HG02981 (cell line): ENCODE results near the gene SMC6.
A peak's percentile ranks its signal among the peaks of the same experiment; 100 is the strongest.

Source experiments
- ATAC-seq: cut with Tn5 transposase; IDR thresholded peaks from one replicate; pipeline ENCODE4 v1.9.1; 2021; ENCODE audit warnings: mild to moderate bottlenecking, moderate library complexity; ENCODE audit not compliant: unreplicated experiment

The SMC6 gene, protein sequence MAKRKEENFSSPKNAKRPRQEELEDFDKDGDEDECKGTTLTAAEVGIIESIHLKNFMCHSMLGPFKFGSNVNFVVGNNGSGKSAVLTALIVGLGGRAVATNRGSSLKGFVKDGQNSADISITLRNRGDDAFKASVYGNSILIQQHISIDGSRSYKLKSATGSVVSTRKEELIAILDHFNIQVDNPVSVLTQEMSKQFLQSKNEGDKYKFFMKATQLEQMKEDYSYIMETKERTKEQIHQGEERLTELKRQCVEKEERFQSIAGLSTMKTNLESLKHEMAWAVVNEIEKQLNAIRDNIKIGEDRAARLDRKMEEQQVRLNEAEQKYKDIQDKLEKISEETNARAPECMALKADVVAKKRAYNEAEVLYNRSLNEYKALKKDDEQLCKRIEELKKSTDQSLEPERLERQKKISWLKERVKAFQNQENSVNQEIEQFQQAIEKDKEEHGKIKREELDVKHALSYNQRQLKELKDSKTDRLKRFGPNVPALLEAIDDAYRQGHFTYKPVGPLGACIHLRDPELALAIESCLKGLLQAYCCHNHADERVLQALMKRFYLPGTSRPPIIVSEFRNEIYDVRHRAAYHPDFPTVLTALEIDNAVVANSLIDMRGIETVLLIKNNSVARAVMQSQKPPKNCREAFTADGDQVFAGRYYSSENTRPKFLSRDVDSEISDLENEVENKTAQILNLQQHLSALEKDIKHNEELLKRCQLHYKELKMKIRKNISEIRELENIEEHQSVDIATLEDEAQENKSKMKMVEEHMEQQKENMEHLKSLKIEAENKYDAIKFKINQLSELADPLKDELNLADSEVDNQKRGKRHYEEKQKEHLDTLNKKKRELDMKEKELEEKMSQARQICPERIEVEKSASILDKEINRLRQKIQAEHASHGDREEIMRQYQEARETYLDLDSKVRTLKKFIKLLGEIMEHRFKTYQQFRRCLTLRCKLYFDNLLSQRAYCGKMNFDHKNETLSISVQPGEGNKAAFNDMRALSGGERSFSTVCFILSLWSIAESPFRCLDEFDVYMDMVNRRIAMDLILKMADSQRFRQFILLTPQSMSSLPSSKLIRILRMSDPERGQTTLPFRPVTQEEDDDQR

DNA sequence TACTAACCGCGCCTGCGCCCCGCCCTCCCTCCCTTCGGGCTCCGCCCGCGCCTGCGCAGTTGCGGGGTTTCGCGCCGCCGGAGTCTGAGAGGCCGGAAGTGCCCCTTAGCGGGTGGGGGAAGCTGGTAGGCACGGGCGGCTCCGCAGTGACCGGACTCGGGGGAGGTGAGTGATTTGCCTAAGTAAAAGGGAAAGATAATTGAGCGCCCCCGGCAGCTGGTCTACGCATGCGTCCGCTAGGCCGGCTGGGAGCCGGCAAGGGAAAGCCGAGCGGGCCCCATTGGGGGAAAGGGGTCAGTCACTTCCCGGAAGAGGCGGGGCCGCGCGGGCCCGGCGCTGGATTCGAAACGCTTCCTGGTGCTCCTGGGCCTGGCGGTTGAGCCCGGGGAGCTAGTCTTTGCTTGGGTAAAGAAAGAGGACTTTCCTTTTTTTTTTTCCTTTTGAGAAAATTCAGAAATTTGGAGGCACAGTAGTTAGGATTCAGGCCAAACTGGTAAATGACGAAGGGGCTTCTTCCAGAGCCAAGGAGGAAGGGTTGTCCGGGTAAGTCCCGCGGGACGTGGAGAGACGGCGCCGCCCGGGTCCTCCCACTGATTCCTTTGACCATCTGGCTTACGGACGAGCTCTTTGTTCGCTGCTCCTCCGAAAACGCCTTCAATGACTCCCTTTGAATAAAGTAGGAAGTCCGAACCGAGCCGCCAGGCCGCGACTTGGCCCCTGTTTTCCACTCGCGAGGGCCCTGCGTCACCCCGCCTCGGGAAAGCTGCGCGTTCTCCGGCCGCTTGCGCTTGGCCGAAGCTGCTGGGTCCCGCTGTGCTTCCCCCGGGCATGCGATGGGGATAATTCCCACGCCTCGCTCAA is at the start of gene SMC6, which contains the start of gene GEN1:
SMC6 (minus strand) TSS at position 8 of the 861 bp plus-strand sequence. CDS start 7,864 bp downstream, outside the sequence.
GEN1 (plus strand) TSS at position 336 of the 861 bp plus-strand sequence. CDS start 5,806 bp downstream, outside the sequence.
- ATAC-seq = peak; percentile 74

DNA sequence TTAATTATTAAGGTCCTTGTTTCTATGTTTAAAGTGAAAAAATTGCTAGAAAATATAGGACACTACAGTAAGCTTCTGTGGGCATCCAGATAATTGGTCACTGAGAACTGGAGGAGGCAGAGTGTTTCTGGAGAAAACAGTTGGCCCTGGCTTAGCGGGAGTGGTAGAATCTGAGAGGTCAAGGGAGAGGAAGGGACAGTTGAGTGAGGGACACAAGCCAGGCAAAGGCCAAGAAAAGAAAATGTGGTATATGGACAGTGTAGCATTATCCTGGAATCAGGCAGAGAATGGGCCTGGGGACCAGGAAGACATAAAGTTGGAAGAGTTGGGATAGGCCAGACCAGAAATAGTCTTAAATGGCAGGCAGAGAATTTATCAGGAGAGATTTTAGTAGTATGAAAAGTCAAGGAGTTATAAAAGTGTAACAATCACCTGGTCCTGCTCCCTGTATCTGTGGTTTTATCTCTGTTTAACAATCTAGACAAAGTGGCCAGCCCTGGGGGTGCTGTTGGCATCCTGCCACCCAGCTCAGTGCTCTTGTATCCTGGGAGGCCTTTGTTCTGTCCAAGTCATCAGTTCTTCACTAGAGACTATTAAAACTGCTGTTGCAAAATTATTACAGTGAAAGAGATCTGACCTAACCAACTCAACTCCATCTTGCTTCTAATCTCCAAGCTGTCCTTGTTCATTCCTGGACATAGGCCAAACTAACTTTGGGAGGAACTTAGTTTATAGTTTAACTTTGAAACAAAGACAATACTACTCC is 47.3 kb upstream of the SMC6 start:
- no peak for ATAC-seq

DNA sequence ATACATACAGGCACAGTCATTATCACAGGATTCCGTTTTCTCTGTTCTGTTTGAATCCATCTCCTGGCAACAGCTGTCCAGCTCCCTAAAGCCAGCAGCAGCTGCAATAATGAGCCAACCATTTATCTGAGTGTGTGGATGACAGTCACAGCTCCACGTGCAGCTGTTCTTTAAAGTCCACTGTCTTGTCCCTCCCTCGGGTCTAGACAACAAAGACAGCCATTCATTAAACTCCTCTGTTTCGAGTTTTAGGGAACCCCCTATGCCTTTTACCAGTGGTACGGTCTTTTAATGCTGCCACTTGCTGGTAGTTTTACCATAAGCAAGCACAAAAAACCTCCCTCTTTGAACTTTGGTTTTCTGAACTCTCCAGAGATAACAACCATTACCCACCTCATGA is 46.6 kb upstream of the SMC6 start:
- ATAC-seq = no peak

DNA sequence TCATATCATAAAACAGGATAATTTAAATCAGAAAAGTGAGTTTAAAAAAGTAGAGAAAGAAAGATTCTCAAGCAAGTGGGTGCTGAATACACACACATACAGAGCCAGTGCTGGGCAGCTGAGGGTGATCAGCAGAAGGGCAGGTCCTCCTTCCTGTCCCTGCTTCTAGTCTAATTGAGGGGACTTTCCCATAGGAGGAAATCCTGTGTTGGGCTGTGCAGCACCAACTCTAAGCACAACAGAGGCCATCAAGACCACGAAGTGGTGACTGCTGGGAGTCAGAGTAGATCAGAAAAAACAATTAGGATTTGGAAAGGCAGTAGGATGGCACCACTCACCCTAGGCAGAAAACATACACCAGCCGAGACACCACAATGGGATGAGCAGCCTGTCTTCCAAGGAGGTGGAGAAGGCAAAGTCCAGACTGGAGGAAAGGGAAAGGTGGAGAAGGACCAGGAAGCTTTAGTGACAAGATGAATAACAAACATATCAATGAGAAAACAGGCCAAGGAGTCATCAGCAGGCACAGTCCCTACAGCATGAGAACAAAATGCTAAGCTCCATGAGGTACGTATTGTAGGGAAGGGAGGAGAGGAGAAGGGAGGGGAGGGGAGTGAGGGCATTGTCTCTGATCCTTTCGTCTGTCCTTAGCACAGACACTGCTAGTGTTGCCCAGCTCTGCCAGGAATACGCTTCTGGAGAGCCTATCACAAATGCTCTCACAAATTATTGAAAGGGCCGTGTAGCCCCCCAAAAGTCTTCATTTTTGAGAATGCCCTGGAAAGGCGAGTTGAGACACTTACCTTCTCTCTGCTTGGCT is 45.9 kb upstream of the SMC6 start:
- no peak for ATAC-seq

GRCh38 chr2:17798338-17798737 is 44.7 kb upstream of the SMC6 start:
- no peak for ATAC-seq

- ATAC-seq = no peak
Observed at GRCh38 chr2:17795309-17795708, 41.7 kb upstream of the SMC6 start.

DNA sequence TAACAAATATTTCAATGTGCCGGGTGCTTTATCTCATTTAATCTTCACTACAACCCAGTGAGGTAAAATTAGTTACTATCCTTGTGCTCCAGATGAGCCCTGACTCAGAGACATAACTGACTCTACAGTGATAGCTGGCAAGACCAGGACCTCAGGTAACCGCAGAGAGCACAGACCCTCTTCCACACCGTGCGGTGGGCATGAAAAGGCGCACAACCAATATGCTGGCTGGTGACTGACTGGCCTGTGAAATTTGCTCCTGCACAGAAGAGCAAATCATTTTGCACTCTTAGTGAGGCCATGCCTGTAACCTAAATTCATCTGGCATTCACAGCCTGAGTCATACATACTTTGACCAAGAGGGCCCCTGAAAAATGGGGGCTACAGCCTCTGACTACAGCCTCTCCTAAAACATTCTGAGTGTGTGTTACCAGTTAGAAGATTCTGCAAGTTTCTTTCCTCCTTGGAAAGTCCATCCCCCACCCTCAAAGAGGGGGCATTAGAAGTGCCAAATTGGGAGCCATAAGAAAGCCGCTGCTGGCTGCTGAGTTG is 40.3 kb upstream of the SMC6 start:
- ATAC-seq = no peak

- ATAC-seq = no peak
Observed at GRCh38 chr2:17793296-17793695, 39.7 kb upstream of the SMC6 start.

- ATAC-seq = no peak
Observed at GRCh38 chr2:17792515-17792914, 38.9 kb upstream of the SMC6 start.

DNA sequence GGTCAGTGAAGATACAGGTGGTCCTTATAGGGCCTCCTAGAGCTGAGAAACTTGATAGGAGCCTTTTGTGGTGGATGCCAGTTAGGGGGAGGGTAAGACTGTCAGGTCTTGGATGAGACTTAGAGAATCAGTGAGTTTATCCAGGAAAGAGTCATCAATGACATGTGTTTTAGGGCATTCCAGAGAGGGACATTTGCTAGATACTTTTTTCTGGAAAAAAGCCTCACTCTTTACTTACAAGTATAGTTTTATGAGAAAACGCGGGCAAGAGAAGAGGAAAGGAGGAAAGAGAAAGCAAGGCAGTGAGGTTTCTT is 38.2 kb upstream of the SMC6 start:
- ATAC-seq = no peak

- no peak for ATAC-seq
Observed at GRCh38 chr2:17791121-17791816, 37.7 kb upstream of the SMC6 start.

DNA sequence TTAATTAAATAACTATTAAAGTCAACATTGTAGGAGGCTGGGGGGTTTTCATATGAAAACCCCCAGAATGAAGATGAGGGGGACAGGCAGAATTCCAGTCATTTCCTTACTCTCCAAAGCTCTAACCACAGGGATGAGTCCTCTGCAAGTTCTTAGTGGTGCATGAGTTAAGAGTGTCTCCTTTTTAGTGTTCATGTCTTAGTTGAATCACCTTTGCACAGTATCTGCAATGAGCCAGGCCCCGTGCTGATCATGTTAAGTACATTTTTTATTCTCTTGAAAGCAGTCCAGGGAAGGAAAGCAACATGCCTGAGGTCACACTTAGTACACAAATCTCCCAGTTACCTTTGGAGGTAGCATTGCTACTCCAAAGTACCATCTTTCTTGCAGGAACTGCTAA is 36.9 kb upstream of the SMC6 start:
- no peak for ATAC-seq

DNA sequence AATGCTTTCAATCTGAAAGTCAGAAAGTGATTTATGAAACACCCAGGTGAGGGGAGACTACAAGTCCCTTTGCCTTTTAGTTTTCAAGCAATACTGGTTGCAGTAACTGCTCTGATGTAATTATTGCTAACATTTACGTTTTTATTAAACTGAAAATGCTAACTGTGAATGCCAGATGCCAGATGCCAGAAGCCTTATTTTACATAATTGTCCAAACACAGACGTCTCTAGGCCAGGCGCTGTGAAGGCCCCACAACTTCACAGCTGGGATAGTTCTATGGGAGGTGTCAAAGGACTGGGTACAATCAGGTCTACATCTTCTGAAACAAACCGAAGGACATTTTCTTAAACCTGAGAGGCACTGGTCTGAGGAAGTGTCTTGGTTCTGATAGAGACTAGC is 35.2 kb upstream of the SMC6 start:
- no peak for ATAC-seq

DNA sequence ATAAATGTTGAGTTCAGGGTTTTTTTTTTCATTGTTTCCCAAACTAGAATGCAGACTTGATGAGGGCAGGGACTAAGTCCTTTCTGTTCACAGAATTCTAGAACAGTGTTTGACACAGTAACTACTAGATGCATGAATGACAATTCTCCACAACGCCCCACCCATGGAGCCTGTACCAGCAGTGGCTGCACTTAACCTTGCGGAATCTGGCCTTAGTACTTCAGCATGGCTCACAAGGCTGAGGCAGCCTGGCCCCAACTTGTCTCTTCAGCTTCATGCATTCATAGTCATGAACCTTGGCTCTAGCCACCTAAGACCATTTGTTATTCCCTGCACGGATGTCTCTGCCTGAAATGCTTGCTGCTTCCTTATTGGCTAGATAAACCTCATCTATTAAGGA is 33.1 kb upstream of the SMC6 start:
- ATAC-seq = no peak

DNA sequence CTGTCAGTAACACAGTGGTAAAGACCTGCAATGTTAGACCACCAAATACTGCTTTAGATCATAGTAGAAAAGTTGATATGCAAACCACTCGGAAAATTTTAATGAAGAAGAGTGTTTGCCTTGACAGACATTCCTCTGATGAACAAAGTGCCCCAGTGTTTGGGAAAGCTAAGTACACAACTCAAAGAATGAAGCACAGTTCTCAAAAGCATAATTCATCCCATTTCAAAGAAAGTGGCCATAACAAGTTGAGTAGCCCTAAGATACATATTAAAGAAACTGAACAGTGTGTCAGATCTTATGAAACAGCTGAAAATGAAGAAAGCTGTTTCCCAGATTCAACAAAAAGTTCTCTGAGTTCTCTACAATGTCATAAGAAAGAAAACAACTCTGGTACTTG is 27.9 kb upstream of the SMC6 start:
- no peak for ATAC-seq

DNA sequence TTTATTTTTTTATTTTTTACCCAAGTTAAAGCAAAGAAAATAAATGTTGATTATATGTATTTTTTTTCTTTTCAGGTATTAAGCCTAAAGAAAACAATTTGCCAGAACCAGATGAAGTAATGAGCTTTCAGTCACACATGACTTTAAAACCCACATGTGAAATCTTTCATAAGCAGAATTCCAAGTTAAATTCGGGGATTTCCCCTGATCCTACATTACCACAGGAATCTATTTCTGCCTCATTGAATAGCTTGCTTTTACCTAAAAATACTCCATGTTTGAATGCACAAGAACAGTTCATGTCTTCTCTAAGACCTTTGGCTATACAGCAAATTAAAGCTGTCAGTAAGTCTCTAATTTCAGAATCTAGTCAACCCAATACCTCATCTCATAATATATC is 26.9 kb upstream of the SMC6 start:
- no peak for ATAC-seq

- no peak for ATAC-seq
Observed at GRCh38 chr2:17772532-17772931, 18.9 kb upstream of the SMC6 start.

GRCh38 chr2:17771956-17772355 is 18.3 kb upstream of the SMC6 start:
- ATAC-seq = no peak
